ENCODE data around the gene SCG5. TPM values are rescaled to one million over a fixed set of nuclear protein-coding genes. Genes with fewer than 3 reads are reported as not detected.

SCG5 gene
- total RNA-seq, 1 donor from 2014 or later: 6.1 TPM

DNA sequence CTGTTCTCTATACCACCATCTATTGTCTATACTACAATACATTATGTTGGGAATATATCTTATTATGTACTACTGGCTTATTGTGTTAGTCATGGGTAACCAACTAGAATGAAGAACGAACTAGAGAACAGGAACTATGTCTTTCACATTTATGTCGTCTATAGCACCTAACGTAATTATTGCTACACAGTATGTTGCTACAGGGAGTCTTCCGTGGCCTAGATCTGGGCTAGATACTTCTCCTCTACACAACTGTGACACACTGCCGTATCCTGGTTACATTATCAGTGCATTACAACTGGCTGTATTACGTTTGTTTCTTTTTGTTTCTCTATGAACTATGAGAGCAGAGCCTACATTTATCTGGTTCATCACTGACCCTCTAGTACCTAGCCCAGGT is 34.0 kb downstream of the SCG5 start:
- no peak overlapping the region for H3K27ac ChIP-seq
- no peak for DNase-seq (ENCODE audit: extremely low spot score in 2 of 2)
- no peaks in the 10 kb centered on the region for H3K9me3 ChIP-seq
- H3K27me3 ChIP-seq: no peaks in the 10 kb centered on the region
- intact Hi-C loops (cut with DNase I): loop anchor here (10.0 kb wide), 2 partner anchors 49 to 199 kb away; no protein-coding TSS in a partner anchor
- H3K4me3 ChIP-seq: no peak overlapping the region
- TF ChIP-seq, protein P1, sequence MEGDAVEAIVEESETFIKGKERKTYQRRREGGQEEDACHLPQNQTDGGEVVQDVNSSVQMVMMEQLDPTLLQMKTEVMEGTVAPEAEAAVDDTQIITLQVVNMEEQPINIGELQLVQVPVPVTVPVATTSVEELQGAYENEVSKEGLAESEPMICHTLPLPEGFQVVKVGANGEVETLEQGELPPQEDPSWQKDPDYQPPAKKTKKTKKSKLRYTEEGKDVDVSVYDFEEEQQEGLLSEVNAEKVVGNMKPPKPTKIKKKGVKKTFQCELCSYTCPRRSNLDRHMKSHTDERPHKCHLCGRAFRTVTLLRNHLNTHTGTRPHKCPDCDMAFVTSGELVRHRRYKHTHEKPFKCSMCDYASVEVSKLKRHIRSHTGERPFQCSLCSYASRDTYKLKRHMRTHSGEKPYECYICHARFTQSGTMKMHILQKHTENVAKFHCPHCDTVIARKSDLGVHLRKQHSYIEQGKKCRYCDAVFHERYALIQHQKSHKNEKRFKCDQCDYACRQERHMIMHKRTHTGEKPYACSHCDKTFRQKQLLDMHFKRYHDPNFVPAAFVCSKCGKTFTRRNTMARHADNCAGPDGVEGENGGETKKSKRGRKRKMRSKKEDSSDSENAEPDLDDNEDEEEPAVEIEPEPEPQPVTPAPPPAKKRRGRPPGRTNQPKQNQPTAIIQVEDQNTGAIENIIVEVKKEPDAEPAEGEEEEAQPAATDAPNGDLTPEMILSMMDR (IDR thresholded peaks at IDR 0.05): no peak
- TF ChIP-seq POLR2A (IDR thresholded peaks at IDR 0.05): no peak
- no peak for TF ChIP-seq POLR2AphosphoS5 (IDR thresholded peaks at IDR 0.05; ENCODE audit: insufficient read depth in 1 of 2, low read depth in 1 of 2)
- peaks cover 5% of the 10 kb centered on the region for H3K4me1 ChIP-seq
- no peaks in the 10 kb centered on the region for H3K36me3 ChIP-seq

DNA sequence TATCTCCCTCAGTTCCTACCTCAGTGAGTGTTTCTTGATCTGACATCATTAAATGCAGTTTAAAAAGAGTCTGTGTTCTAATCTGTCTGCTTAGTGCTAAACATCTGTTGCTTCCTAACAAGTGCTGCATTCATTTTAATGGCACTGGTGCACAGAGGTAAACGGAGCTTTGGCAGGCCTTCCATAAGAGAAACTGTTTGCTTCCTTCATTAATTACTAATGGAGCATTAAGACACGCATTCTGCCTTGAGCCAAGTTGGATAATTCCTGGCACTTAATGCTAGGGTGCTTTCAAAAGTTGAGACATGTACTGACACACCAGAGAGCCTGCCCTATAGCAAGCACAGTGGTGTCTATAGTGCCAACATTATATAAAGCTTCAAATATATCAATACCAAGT is 34.7 kb downstream of the SCG5 start:
- DNase-seq (ENCODE audit: extremely low spot score in 2 of 2): no peak
- H3K4me3 ChIP-seq: no peak overlapping the region
- H3K27me3 ChIP-seq: no peaks in the 10 kb centered on the region
- no peak overlapping the region for H3K27ac ChIP-seq
- no peak for TF ChIP-seq POLR2AphosphoS5 (IDR thresholded peaks at IDR 0.05; ENCODE audit: insufficient read depth in 1 of 2, low read depth in 1 of 2)
- TF ChIP-seq, protein P1 (IDR thresholded peaks at IDR 0.05): no peak
- no peak for TF ChIP-seq POLR2A (IDR thresholded peaks at IDR 0.05)
- no peaks in the 10 kb centered on the region for H3K36me3 ChIP-seq
- H3K9me3 ChIP-seq: no peaks in the 10 kb centered on the region
- intact Hi-C loops (cut with DNase I): loop anchor here (10.0 kb wide), 2 partner anchors 49 to 199 kb away; no protein-coding TSS in a partner anchor
- H3K4me1 ChIP-seq: peaks cover under 1% of the 10 kb centered on the region

DNA sequence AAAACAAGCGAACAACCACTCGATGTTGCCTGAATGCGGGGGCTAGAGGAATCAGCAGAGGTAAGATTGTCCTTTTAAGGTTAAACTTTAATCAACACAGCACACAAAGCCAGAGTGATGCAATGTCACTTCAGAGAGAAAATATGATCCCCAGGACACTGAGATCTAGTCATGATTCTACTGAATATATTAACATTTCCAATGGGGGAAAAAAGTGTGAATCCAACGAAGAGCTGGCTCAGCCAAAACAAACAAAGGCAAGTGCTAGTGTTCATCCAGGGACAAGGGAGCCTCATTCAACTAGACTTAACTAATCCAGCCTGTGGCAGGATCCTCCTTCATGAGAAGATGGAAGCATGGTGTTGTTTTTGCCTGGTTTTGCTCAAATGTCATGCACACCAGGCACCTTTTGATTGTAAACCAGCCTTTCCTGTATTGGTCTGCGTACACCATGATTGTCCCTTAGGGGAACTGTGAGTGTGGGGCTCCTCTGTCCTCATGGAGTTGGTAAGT is 35.8 kb downstream of the SCG5 start:
- Histone ChIP-seq H3K27ac (no peak overlapping the region), H3K4me3 (no peak overlapping the region), H3K27me3 (no peaks in the 10 kb centered on the region), H3K4me1 (peaks cover 5% of the 10 kb centered on the region), H3K36me3 (no peaks in the 10 kb centered on the region), H3K9me3 (no peaks in the 10 kb centered on the region)
- DNase-seq (ENCODE audit: extremely low spot score in 2 of 2): no peak
- TF ChIP-seq POLR2AphosphoS5 (IDR thresholded peaks at IDR 0.05; ENCODE audit: insufficient read depth in 1 of 2, low read depth in 1 of 2) (no peak), POLR2A (IDR thresholded peaks at IDR 0.05) (no peak)
- TF ChIP-seq, protein P1 (IDR thresholded peaks at IDR 0.05): no peak
- intact Hi-C loops (cut with DNase I): loop anchor here (10.0 kb wide), 2 partner anchors 48 to 198 kb away; no protein-coding TSS in a partner anchor

DNA sequence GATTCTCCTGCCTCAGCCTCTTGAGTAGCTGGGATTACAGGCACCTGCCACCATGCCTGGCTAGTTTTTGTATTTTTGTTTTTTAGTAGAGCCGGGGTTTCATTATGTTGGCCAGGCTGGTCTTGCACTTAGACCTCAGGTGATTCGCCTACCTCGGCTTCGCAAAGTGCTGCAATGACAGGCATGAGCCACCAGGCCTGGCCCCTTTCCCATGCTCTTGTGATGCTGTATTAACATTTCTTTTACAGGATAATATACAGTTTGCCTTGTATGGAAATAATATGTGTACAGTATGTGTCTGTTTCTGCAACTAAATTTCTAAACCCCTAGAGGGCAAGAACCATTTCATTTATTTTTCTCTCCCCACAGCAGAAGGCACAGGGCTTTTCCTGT is 37.8 kb downstream of the SCG5 start:
- DNase-seq (ENCODE audit: extremely low spot score in 2 of 2): no peak
- TF ChIP-seq, protein P1 (IDR thresholded peaks at IDR 0.05): no peak
- TF ChIP-seq POLR2A (IDR thresholded peaks at IDR 0.05) (no peak), POLR2AphosphoS5 (IDR thresholded peaks at IDR 0.05; ENCODE audit: insufficient read depth in 1 of 2, low read depth in 1 of 2) (no peak)
- intact Hi-C loops (cut with DNase I): loop anchor here (10.0 kb wide), 2 partner anchors 46 to 196 kb away; no protein-coding TSS in a partner anchor
- Histone ChIP-seq H3K27me3 (no peaks in the 10 kb centered on the region), H3K4me1 (peaks cover 16% of the 10 kb centered on the region), H3K36me3 (no peaks in the 10 kb centered on the region), H3K4me3 (no peak overlapping the region), H3K27ac (no peak overlapping the region), H3K9me3 (no peaks in the 10 kb centered on the region)

DNA sequence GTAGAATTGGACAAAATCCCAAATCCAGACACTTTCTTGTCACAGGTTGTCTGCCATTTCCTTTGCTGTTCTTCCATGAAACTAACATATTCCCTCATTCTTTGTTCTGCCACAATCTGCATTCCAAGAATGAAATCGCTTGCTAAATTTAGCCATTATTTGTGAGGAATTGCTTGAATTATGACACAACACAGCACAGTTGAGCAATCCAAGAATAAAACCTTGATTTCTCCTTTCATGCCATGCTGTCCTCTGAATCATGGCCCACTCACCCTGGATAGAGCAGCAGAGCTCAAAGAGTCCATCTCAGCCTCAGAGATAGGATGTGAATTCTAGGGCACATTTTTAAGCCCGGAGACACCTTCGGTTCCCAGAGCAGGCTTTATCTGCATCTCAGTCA is 41.1 kb downstream of the SCG5 start:
- Histone ChIP-seq H3K27me3 (no peaks in the 10 kb centered on the region), H3K27ac (peak overlapping the region; percentile 48), H3K36me3 (no peaks in the 10 kb centered on the region), H3K4me3 (no peak overlapping the region), H3K4me1 (peaks cover 19% of the 10 kb centered on the region), H3K9me3 (no peaks in the 10 kb centered on the region)
- intact Hi-C loops (cut with DNase I): no loop called here
- TF ChIP-seq, protein P1 (IDR thresholded peaks at IDR 0.05): no peak
- TF ChIP-seq POLR2AphosphoS5 (IDR thresholded peaks at IDR 0.05; ENCODE audit: insufficient read depth in 1 of 2, low read depth in 1 of 2): no peak
- TF ChIP-seq POLR2A (IDR thresholded peaks at IDR 0.05): no peak
- DNase-seq (ENCODE audit: extremely low spot score in 2 of 2): no peak

Measured in vagina (tissue), 2 donors.